Liver (tissue), 9 donors: Measurements from ENCODE around the gene ERGIC1. TPM values are rescaled to one million over a fixed set of nuclear protein-coding genes. Genes with fewer than 3 reads are reported as not detected.

ENCODE experiments used
- DNase-seq: peaks from one replicate; pipeline ENCODE4 v3.0.0-alpha.2; 2017; ENCODE audit warnings: low spot score
- H3K27ac ChIP-seq, 2 donors: one replicate each; pipeline ENCODE4 v1.7.0; 2013; ENCODE audit warnings: inconsistent platforms in 2 of 2, low read length in 2 of 2, control low read depth in 1 of 2, low read depth in 1 of 2, mild to moderate bottlenecking in 1 of 2
- H3K27me3 ChIP-seq, 4 donors: one replicate each; pipeline versions ENCODE4 v1.6.1 to v1.7.0; 2013; ENCODE audit warnings: low read length in 3 of 4, inconsistent platforms in 1 of 4, mild to moderate bottlenecking in 1 of 4, moderate library complexity in 1 of 4; ENCODE audit not compliant: control insufficient read depth in 4 of 4, insufficient read depth in 4 of 4
- H3K36me3 ChIP-seq, 4 donors: one replicate each; pipeline versions ENCODE4 v1.6.1 to v1.7.0; 2013; ENCODE audit warnings: low read length in 3 of 4, mild to moderate bottlenecking in 3 of 4, low read depth in 1 of 4, moderate library complexity in 1 of 4; ENCODE audit not compliant: control insufficient read depth in 4 of 4, insufficient read depth in 3 of 4
- H3K4me1 ChIP-seq, 4 donors: one replicate each; pipeline versions ENCODE4 v1.6.1 to v1.7.0; 2013; ENCODE audit warnings: low read length in 3 of 4, mild to moderate bottlenecking in 3 of 4, moderate library complexity in 1 of 4; ENCODE audit not compliant: control insufficient read depth in 4 of 4, insufficient read depth in 4 of 4
- H3K4me3 ChIP-seq, 3 donors: one replicate each; pipeline versions ENCODE4 v1.6.1 to v1.7.0; 2013; ENCODE audit warnings: low read length in 3 of 3, control low read depth in 1 of 3, low read depth in 1 of 3, mild to moderate bottlenecking in 1 of 3
- H3K9ac ChIP-seq, 2 donors: one replicate each; pipeline ENCODE4 v1.7.0; 2013; ENCODE audit warnings: low read length in 2 of 2, mild to moderate bottlenecking in 2 of 2, moderate library complexity in 2 of 2, control low read depth in 1 of 2, low read depth in 1 of 2
- H3K9me3 ChIP-seq, 4 donors: one replicate each; pipeline versions ENCODE4 v1.6.1 to v1.7.0; 2013; ENCODE audit warnings: low read length in 3 of 4; ENCODE audit not compliant: control insufficient read depth in 4 of 4
- EGR1 ChIP-seq, 2 donors: IDR thresholded peaks; 2 replicates each; pipeline ENCODE4 v1.6.1; 2016 to 2018; ENCODE audit warnings: antibody characterized with exemption in 2 of 2, low read depth in 2 of 2
- FOXA1 ChIP-seq: IDR thresholded peaks from 2 replicates; pipeline ENCODE4 v1.6.1; 2016; ENCODE audit warnings: antibody characterized with exemption
- FOXA2 ChIP-seq: IDR thresholded peaks from 2 replicates; pipeline ENCODE4 v1.6.1; 2016; ENCODE audit warnings: antibody characterized with exemption
- GABPA ChIP-seq, 2 donors: IDR thresholded peaks in 1 of 2; conservative IDR thresholded peaks in 1 of 2; 2 replicates each; pipeline ENCODE4 v1.6.1; 2016; ENCODE audit warnings: antibody characterized with exemption in 2 of 2, mild to moderate bottlenecking in 1 of 2, moderate library complexity in 1 of 2
- HNF4A ChIP-seq, 2 donors: conservative IDR thresholded peaks; 2 replicates each; pipeline ENCODE4 v1.6.1; 2016; ENCODE audit warnings: antibody characterized with exemption in 2 of 2, mild to moderate bottlenecking in 2 of 2
- JUND ChIP-seq, 2 donors: IDR thresholded peaks; 2 replicates each; pipeline ENCODE4 v1.6.1; 2016; ENCODE audit warnings: antibody characterized with exemption in 2 of 2
- NR2F2 ChIP-seq: IDR thresholded peaks from 2 replicates; pipeline ENCODE4 v1.6.1; 2016; ENCODE audit warnings: antibody characterized with exemption
- RAD21 ChIP-seq, 2 donors: IDR thresholded peaks; 2 replicates each; pipeline ENCODE4 v1.6.1; 2016; ENCODE audit warnings: antibody characterized with exemption in 2 of 2, mild to moderate bottlenecking in 2 of 2
- RXRA ChIP-seq, 2 donors: IDR thresholded peaks; 2 replicates each; pipeline ENCODE4 v1.6.1; 2017 to 2018; ENCODE audit warnings: antibody characterized with exemption in 2 of 2, mild to moderate bottlenecking in 1 of 2
- SP1 ChIP-seq: IDR thresholded peaks from 2 replicates; pipeline ENCODE4 v1.6.1; 2018; ENCODE audit warnings: antibody characterized with exemption, mild to moderate bottlenecking
- TAF1 ChIP-seq: conservative IDR thresholded peaks from 2 replicates; pipeline ENCODE4 v1.6.1; 2016; ENCODE audit warnings: antibody characterized with exemption, mild to moderate bottlenecking
- YY1 ChIP-seq: IDR thresholded peaks from 2 replicates; pipeline ENCODE4 v1.6.1; 2016; ENCODE audit warnings: antibody characterized with exemption, mild to moderate bottlenecking
- WGBS: extraction: QIAGEN DNeasy Blood & Tissue Kit; methylation state at CpG from one replicate; pipeline ENCODE4 v1.1.7; 2013; 5-methylcytosine and 5-hydroxymethylcytosine counted together
- polyA plus RNA-seq, 2 donors: library from polyadenylated mRNA; stranded (reverse) in 1 of 2; unstranded in 1 of 2; fragments of 200-250 nt in 1 of 2; fragments of >200 nt in 1 of 2; fragmentation: Nextera tagmentation in 1 of 2; extraction: Ambion mirVana in 1 of 2; gene quantifications; one replicate each; pipeline versions ENCODE4 v1.2.1 to v1.2.3, GENCODE V29; 2013 to 2015
- total RNA-seq, 2 donors: library from RNA; depleted of rRNA; stranded (reverse); fragments of >200 nt; gene quantifications; one replicate each; pipeline ENCODE4 v1.2.3, GENCODE V29; 2014
- TF ChIP-seq, protein P1 (sequence below): IDR thresholded peaks from 2 replicates; pipeline ENCODE4 v1.6.1; 2016; ENCODE audit warnings: antibody characterized with exemption, mild to moderate bottlenecking
- TF ChIP-seq, protein P2 (sequence below): IDR thresholded peaks from 2 replicates; pipeline ENCODE4 v1.6.1; 2016; ENCODE audit warnings: antibody characterized with exemption
- TF ChIP-seq, protein P3 (sequence below): IDR thresholded peaks from 2 replicates; pipeline ENCODE4 v1.6.1; 2016; ENCODE audit warnings: antibody characterized with exemption
- TF ChIP-seq, protein P4 (sequence below): IDR thresholded peaks from 2 replicates; pipeline ENCODE4 v1.6.1; 2016; ENCODE audit warnings: antibody characterized with exemption
- TF ChIP-seq, protein P5 (sequence below): fragments of 150-350 bp; IDR thresholded peaks from 2 replicates; pipeline ENCODE4 v1.5.1; 2017; ENCODE audit warnings: improper control_type of control experiment, low read depth, low read length; ENCODE audit not compliant: missing input control
- donor health status: healthy.
- donor health status: healthy.
- donor health status: healthy.
- donor health status: healthy.
- donor health status: healthy.

ERGIC1 gene
- total and polyA plus RNA-seq, 4 donors: 45.4 to 155 (median 101) TPM

DNA sequence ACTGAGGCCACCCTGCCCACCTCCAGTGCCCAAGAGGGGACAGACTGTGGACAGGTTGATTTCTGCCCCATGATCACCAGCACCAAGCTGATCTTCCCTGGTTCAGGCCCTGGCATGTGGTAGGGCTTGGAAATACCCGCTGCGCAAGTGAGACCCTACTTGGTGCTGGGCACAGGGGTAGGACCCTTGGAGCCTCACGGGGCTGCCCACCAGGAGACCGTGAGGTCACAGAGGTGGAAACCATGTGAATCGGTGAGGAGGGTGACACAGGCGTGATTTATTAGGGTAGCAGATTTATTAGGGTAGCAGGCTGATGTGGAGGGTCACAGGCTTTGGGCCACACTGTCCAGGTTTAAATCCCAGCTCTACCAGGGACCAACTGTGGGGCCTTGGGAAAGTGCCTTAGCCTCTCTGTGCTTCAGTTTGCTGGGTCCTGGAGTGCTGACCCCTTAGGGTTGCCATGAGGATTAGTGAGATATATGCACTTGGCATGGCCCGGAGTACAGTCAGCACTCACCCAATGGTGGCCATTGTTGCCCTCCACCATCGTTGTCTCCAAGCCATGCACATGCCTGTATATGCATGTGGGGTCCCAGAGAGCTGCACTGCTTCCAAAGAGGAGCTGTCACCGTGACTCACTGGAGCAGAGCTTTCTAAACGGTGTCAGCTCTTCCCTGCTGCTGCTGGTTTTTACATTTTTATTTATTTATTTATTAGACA, 42.2 kb upstream of the ERGIC1 start:
- H3K9me3 ChIP-seq: no peaks in the 10 kb centered on the region

DNA sequence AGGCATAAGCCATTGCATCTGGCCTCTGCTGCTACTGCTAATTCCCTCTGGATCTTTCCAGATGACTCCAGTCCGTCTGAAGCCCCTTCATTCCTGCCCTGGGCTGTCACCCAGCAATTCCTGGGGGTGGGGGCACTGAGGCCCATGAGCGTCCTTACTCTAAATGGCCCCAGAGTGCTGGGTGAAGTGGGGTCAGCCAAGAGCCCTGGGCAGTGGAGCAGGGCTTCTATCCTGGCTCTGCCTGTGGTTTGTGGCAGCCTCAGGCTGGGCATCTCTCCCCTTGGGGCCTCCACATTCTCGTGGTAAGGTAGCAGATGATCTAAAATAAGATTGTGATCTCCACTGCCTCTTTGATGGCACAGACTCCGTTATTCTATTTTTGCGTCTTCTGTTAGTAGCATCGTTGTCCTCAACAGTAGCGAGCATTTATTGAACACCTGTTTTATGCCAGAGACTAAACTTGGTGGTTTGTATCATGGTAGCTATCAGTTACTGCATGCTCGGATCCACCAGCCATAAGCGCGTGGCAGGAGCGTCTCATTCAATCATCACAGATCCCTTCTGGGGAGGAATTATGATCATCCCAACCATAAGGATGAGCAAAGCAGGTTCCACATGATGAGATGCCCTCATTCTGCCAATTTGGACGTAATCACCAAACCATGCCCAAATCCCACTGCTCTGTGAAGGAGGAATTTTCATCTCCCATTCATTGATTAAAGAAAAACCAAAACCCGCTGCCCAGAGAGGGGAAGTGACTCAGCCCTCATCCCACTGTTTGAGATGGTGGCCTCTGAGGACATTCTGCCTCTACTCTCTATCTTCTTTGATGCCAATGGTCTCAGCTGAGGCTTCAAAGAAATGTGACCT, 41.1 kb upstream of the ERGIC1 start:
- no peak for DNase-seq
- no peak overlapping the region for H3K4me3 ChIP-seq
- no peaks in the 10 kb centered on the region for H3K36me3 ChIP-seq
- peaks cover 6 to 24% (median 18%) of the 10 kb centered on the region in 4 donors for H3K4me1 ChIP-seq
- 90% methylated on average over 13 of the region's 13 CpGs for WGBS
- H3K9ac ChIP-seq: no peak overlapping the region
- no peaks in the 10 kb centered on the region for H3K27me3 ChIP-seq
- H3K27ac ChIP-seq: peak overlapping the region in 1 of 2 donors; percentile 44
- no peaks in the 10 kb centered on the region for H3K9me3 ChIP-seq
- no peak for TF ChIP-seq SP1
- no peak for TF ChIP-seq NR2F2
- no peak for TF ChIP-seq JUND (IDR thresholded peaks at IDR 0.05)
- no peak for TF ChIP-seq FOXA1
- TF ChIP-seq, protein P1, sequence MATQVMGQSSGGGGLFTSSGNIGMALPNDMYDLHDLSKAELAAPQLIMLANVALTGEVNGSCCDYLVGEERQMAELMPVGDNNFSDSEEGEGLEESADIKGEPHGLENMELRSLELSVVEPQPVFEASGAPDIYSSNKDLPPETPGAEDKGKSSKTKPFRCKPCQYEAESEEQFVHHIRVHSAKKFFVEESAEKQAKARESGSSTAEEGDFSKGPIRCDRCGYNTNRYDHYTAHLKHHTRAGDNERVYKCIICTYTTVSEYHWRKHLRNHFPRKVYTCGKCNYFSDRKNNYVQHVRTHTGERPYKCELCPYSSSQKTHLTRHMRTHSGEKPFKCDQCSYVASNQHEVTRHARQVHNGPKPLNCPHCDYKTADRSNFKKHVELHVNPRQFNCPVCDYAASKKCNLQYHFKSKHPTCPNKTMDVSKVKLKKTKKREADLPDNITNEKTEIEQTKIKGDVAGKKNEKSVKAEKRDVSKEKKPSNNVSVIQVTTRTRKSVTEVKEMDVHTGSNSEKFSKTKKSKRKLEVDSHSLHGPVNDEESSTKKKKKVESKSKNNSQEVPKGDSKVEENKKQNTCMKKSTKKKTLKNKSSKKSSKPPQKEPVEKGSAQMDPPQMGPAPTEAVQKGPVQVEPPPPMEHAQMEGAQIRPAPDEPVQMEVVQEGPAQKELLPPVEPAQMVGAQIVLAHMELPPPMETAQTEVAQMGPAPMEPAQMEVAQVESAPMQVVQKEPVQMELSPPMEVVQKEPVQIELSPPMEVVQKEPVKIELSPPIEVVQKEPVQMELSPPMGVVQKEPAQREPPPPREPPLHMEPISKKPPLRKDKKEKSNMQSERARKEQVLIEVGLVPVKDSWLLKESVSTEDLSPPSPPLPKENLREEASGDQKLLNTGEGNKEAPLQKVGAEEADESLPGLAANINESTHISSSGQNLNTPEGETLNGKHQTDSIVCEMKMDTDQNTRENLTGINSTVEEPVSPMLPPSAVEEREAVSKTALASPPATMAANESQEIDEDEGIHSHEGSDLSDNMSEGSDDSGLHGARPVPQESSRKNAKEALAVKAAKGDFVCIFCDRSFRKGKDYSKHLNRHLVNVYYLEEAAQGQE: no peak
- TF ChIP-seq, protein P2, sequence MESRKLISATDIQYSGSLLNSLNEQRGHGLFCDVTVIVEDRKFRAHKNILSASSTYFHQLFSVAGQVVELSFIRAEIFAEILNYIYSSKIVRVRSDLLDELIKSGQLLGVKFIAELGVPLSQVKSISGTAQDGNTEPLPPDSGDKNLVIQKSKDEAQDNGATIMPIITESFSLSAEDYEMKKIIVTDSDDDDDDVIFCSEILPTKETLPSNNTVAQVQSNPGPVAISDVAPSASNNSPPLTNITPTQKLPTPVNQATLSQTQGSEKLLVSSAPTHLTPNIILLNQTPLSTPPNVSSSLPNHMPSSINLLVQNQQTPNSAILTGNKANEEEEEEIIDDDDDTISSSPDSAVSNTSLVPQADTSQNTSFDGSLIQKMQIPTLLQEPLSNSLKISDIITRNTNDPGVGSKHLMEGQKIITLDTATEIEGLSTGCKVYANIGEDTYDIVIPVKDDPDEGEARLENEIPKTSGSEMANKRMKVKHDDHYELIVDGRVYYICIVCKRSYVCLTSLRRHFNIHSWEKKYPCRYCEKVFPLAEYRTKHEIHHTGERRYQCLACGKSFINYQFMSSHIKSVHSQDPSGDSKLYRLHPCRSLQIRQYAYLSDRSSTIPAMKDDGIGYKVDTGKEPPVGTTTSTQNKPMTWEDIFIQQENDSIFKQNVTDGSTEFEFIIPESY: no peak
- TF ChIP-seq FOXA2: no peak
- TF ChIP-seq HNF4A (conservative IDR thresholded peaks at IDR 0.05): no peak
- TF ChIP-seq, protein P3, sequence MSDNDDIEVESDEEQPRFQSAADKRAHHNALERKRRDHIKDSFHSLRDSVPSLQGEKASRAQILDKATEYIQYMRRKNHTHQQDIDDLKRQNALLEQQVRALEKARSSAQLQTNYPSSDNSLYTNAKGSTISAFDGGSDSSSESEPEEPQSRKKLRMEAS: no peak
- TF ChIP-seq RAD21 (IDR thresholded peaks at IDR 0.05): no peak
- no peak for TF ChIP-seq TAF1
- TF ChIP-seq YY1: no peak
- TF ChIP-seq, protein P4, sequence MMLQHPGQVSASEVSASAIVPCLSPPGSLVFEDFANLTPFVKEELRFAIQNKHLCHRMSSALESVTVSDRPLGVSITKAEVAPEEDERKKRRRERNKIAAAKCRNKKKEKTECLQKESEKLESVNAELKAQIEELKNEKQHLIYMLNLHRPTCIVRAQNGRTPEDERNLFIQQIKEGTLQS: no peak
- TF ChIP-seq, protein P5, sequence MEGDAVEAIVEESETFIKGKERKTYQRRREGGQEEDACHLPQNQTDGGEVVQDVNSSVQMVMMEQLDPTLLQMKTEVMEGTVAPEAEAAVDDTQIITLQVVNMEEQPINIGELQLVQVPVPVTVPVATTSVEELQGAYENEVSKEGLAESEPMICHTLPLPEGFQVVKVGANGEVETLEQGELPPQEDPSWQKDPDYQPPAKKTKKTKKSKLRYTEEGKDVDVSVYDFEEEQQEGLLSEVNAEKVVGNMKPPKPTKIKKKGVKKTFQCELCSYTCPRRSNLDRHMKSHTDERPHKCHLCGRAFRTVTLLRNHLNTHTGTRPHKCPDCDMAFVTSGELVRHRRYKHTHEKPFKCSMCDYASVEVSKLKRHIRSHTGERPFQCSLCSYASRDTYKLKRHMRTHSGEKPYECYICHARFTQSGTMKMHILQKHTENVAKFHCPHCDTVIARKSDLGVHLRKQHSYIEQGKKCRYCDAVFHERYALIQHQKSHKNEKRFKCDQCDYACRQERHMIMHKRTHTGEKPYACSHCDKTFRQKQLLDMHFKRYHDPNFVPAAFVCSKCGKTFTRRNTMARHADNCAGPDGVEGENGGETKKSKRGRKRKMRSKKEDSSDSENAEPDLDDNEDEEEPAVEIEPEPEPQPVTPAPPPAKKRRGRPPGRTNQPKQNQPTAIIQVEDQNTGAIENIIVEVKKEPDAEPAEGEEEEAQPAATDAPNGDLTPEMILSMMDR: no peak
- no peak for TF ChIP-seq EGR1 (IDR thresholded peaks at IDR 0.05; ENCODE audit: low read depth in 2 of 2)
- no peak for TF ChIP-seq GABPA (IDR thresholded peaks at IDR 0.05 in 1 of 2, conservative IDR thresholded peaks at IDR 0.05 in 1 of 2)
- TF ChIP-seq RXRA (IDR thresholded peaks at IDR 0.05): no peak

More for the DNA sequence above, 42.2 kb upstream of the ERGIC1 start:
- Histone ChIP-seq H3K27ac (no peak overlapping the region), H3K36me3 (no peaks in the 10 kb centered on the region), H3K9ac (no peak overlapping the region), H3K4me3 (no peak overlapping the region), H3K4me1 (peaks cover 6 to 27% (median 16%) of the 10 kb centered on the region in 4 donors), H3K27me3 (no peaks in the 10 kb centered on the region)
- TF ChIP-seq, protein P3: no peak
- TF ChIP-seq HNF4A (conservative IDR thresholded peaks at IDR 0.05) (no peak), TAF1 (no peak), JUND (IDR thresholded peaks at IDR 0.05) (no peak), FOXA2 (no peak), NR2F2 (no peak)
- TF ChIP-seq, protein P2: no peak
- no peak for DNase-seq
- WGBS: 97% methylated on average over 10 of the region's 10 CpGs
